ENCODE measurements around the gene LPP.
A peak's percentile ranks its signal among the peaks of the same experiment; 100 is the strongest.

Gene LPP

DNA sequence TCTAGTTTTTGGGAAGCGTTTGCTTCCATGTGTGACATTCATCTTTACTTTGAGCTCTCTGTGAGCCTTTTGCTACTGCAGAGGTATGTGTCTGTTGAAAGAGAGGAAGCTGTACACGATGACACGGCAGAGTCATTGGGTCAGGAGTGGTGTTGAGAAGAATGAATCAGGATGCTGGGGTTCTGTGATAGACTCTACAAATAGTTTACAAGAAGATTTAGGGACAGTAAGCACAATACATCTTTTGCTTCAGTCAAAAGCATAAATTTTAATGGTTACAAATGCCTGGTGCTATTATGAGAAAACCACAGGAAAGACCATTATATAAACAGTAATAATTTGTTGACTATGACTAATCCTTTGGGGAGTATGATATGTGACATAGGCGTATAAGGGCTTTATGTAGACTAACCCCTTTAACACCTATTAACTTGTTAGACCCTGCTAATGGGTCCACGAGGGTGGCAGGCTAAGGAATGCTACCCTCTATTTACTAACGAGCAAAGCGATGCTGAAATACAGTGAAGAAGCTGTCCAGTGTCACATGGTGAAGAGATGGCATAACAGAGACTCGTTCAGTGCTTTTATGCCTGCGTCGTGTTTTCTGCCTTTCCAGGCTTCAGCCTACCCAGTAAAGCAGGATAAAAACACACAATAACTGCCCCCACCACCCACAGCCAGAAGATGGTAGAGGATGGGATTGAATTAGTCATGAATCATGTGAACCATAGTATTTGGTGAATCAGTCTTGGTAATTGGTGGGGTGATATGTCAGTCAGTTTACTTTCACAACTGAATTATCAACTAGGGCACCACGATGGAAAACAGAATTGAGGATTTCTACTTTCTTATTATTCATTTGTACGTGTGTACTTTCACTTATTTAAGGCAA, 118.8 kb downstream of the LPP start:
- no peak for DNase-seq (ENCODE audit: low spot score)

GRCh38 chr3:188274249-188274915, 120.4 kb downstream of the LPP start:
- no peak for DNase-seq (ENCODE audit: low spot score)

GRCh38 chr3:188276375-188276774, 122.4 kb downstream of the LPP start:
- DNase-seq (ENCODE audit: low spot score) = no peak

GRCh38 chr3:188278717-188279324, 124.9 kb downstream of the LPP start:
- DNase-seq (ENCODE audit: low spot score) = no peak

DNA sequence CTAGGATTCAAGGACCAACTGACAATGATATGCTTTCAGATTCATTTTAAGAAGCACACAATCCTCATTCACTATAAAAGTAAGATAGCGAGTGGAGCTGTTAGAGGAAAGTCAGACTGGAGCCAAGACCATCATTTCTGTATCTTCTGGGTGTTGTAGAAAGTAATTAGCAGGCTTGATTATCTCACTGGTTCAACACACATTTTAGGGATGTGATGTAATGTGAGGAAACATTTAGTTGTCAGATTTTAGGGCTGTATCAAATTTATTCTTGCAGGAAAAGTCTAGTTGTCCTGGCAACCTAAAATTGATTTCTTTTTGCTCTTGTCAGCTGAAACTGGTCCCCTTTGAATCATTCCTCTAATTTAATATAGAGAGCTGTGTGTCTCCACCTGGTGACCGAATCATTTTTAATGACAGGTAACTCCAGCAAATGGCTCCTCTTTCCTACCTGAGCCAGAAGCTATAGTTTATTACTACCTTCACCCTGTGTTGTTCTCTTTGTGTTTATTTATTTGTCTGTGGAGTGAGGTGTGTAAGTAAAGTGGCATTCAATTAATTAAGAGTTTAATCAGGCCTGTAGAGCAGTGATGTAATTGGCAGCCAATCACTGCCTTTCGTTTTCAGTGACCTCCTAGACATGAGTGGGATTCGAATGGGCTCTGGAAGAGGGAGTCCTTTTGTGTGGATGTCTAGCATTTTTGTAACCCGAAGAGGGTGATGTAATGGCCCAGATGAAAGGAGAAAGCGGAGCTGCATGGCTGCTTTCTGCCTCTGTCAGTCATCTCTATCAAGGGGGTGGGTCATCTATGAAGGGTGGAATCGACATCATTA, 125.8 kb downstream of the LPP start:
- DNase-seq (ENCODE audit: low spot score) = no peak

DNA sequence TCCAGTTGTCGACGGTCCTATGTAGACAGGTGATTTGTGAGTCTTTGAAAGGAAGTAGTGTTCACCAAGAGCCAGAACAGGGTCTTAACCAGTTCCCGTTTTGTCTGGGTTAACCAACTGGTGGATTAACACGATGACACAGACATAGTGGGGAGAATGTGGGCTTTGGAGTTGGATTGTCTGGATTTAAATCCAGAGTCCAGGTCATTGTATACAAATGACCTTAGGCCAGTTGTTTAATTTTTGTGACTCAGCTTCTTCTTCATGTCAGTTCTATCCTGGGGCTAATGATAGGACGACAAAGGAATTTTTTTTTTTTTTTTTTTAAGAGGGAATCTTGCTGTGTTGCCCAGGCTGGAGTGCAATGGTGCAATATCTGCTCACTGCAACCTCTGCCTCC, 126.7 kb downstream of the LPP start:
- DNase-seq (ENCODE audit: low spot score) = no peak

DNA sequence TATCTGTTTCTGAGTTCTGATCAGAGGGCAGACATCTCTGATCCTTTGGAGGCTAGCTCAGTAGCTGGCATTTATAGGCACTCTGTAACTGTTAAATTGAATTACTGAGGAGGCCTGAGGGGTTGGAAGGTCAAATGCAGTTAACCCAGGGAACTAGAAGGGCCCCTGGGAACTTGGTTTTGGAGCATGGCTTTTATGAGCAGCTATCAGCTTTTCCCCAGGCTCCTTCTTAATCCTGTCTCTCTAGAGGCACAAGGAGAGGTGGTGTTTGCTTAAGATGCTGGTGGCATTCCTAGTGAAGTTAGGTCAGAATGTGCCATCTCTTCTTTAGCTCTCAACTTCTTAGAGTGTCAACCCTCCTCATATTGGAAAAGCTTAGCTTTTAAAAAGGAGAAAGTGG, 128.9 kb downstream of the LPP start:
- DNase-seq (ENCODE audit: low spot score) = no peak

DNA sequence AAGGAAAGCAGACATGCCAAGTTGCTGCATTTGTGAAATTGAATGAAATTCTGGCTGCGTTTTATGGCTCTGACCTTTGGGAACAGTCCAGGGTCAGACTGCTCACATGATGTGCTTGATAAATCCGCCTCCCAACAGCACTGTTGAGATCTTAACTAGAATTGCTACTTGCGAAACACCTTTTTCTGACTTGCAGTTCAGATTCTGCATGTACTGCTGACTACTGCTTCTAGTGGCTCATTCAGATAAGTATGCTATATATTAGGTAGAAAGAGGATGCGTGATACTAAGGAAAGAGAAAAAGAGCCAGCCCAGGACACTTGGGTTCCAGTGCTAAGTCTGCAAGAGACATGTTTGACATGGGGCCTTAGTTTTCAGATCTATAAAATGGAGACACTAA, 129.4 kb downstream of the LPP start:
- no peak for DNase-seq (ENCODE audit: low spot score)

DNA sequence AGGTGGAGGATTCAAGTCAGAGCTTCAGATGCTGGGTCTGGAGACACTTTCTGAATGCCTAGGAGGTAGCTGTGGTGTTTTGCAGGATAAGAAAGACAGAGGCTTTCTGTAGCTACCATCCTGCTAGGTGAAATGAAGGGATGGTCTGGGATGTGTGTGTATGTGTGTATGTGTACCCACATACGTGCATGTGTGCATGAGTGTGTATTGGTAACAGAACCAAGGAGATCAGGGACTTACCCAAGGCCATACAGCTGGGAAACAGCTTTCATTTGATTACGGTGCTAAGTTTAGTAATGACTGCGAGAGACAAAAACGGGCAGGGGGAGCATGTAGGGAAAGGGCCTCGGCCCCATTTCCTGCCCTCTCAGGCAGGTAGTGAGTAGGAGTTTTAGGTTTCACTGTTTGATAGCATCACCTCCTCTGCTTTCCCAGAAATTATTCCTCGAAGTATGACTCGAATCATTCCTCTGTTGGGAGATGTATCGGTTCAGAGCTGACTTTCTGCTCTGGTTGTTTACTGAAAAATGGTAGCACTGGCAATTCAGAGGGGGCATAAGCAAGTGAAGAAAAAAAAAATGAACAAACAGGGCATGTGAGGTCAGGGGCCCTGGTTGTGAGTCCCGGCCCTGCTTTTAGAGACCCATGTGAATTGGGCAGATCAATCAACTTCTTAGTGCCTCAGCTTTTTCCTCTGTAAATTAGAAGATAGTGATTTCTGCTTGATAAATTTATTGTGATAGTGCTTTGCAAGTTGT, 130.7 kb downstream of the LPP start:
- DNase-seq (ENCODE audit: low spot score) = no peak

DNA sequence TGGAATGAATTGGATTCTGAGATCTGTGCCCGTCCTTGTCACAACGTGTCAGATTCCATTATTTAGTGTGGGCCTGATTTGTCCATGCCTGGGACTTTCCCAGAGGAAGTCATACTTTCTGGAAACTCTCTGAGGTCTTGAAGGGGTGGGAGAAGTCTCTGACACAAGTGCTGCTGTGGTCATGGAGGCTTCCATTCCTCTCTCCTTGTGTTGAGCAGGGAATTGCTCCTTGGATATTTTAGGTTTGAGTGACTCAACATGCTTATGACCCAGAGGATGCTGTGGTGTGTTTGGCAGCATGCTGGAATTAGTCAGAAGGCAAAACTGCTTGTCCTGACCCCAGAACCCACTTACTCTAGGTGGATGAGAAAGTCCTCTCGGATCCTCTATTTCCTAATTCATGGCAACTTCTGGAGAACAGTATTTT, 132.1 kb downstream of the LPP start:
- DNase-seq (ENCODE audit: low spot score) = no peak

DNA sequence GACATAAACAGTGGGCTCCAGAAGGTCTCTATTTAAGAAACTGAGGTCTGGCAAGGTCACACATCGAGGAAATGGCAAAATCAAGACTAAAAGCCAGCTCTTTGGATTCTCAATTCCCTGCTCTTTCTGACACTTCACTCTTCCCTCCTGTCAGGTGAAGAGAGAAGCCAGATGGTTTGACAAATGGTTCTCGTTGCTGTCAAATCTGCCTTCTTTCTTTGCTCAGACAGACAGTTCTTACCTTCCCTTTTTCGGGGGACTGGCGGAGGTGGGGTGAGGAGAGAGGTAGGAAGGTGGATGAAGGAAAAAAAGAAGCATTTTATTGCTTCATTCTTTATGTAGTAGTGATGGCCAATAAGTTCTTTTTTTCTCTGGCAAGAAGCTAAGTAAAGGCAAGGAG, 133.4 kb downstream of the LPP start:
- DNase-seq (ENCODE audit: low spot score) = no peak

DNA sequence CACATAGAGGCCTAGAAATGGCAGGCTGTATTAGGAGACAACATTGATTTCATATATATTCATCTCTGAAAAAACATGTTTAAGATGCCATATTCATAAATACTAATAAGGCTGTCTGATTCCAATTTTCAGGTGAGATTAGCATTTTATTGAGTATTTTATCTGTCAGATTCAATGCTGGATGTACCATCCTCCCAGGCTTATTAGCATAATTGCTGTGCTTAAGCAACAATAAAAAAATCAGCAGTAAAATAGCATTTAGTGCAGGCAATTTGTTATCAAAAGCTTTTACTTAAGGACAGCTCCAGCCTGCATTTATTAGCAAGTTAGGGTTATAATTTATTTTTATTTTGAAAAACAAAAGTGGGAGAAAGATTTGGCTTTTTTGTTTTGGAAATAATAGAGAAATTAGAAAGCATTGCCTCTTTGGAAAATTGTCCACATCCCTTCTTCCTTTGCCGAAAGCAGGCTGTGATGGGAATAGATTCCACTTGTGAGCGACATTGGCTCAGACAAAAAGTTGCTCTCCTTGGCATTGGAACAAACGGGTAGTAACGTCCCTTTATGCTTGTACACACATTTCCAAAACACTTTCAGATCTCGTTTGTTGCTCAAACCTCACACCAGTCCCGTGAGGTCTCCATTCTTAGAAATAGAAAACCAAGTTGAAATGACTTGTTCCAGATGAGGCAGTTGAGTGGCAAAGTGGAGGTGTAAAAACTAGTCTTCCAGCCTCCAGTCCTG, 134.0 kb downstream of the LPP start:
- DNase-seq (ENCODE audit: low spot score) = no peak

GRCh38 chr3:188292251-188292650, 138.3 kb downstream of the LPP start:
- no peak for DNase-seq (ENCODE audit: low spot score)

- no peak for DNase-seq (ENCODE audit: low spot score)
These were observed 138.9 kb downstream of the LPP start for GRCh38 chr3:188292827-188293226.

GRCh38 chr3:188294113-188294512, 140.2 kb downstream of the LPP start:
- DNase-seq (ENCODE audit: low spot score) = no peak

GRCh38 chr3:188294823-188295487, 141.0 kb downstream of the LPP start:
- DNase-seq (ENCODE audit: low spot score) = peak; percentile 62

DNA sequence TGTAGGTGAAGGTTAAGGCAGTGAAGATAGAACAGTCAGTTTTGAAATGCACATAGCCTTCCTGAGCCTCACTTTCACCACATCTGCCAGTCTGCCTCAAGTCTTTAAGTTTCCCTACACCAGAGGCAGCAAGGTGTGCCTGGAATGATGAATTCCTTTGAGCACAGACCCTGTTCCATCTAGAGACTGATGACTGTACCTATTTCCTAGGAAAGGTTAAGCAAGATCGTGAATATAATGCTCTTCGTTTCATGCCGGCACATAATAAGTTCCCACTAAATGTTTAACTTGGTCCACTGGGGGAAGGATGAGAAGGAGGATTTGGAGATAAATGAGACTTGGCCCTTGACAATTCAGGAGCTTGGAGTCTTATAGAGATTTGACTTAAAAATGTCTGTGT, 141.9 kb downstream of the LPP start:
- no peak for DNase-seq (ENCODE audit: low spot score)

GRCh38 chr3:188296761-188297612, 143.0 kb downstream of the LPP start:
- no peak for DNase-seq (ENCODE audit: low spot score)

- DNase-seq (ENCODE audit: low spot score) = no peak
These were observed 144.6 kb downstream of the LPP start for GRCh38 chr3:188298585-188298984.

All from Ammon's horn (tissue), 1 donor.